GM18505 (cell line): ENCODE data around the gene PPARGC1A.
A peak's percentile ranks its signal among the peaks of the same experiment; 100 is the strongest.

Source experiments
- ATAC-seq: cut with Tn5 transposase; IDR thresholded peaks from one replicate; pipeline ENCODE4 v1.9.1; 2021; ENCODE audit not compliant: unreplicated experiment
- POLR2A ChIP-seq: IDR thresholded peaks from 4 replicates; pipeline ENCODE4 v1.6.1; 2011; ENCODE audit warnings: borderline replicate concordance; ENCODE audit not compliant: insufficient read depth, insufficient read length; ENCODE audit errors: extremely low read depth

Gene PPARGC1A

GRCh38 chr4:23921447-23921845 lies 31.6 kb upstream of the PPARGC1A start:
- ATAC-seq: no peak
- no peak for TF ChIP-seq POLR2A

GRCh38 chr4:23920716-23921446 lies 31.0 kb upstream of the PPARGC1A start:
- ATAC-seq: no peak
- TF ChIP-seq POLR2A: no peak

- ATAC-seq: no peak
- TF ChIP-seq POLR2A: no peak
Measured at GRCh38 chr4:23920296-23920695, 30.4 kb upstream of the PPARGC1A start.

- no peak for TF ChIP-seq POLR2A
- no peak for ATAC-seq
Measured at GRCh38 chr4:23916282-23916681, 26.4 kb upstream of the PPARGC1A start.

- ATAC-seq: no peak
- no peak for TF ChIP-seq POLR2A
Measured at GRCh38 chr4:23915459-23916132, 25.7 kb upstream of the PPARGC1A start.

- peak; percentile 65 for ATAC-seq
Measured at GRCh38 chr4:23911675-23912455, 22.0 kb upstream of the PPARGC1A start.

GRCh38 chr4:23909671-23910070 lies 19.8 kb upstream of the PPARGC1A start:
- TF ChIP-seq POLR2A: no peak
- ATAC-seq: no peak

More at GRCh38 chr4:23911675-23912455, 22.0 kb upstream of the PPARGC1A start:
- no peak for TF ChIP-seq POLR2A

GRCh38 chr4:23906839-23907238 lies 17.0 kb upstream of the PPARGC1A start:
- no peak for ATAC-seq
- TF ChIP-seq POLR2A: no peak

- ATAC-seq: no peak
- TF ChIP-seq POLR2A: no peak
Measured at GRCh38 chr4:23904639-23905071, 14.8 kb upstream of the PPARGC1A start.

GRCh38 chr4:23903859-23904438 lies 14.1 kb upstream of the PPARGC1A start:
- no peak for ATAC-seq
- TF ChIP-seq POLR2A: no peak

- no peak for ATAC-seq
- no peak for TF ChIP-seq POLR2A
Measured at GRCh38 chr4:23902222-23902804, 12.5 kb upstream of the PPARGC1A start.

- ATAC-seq: no peak
- TF ChIP-seq POLR2A: no peak
Measured at GRCh38 chr4:23900636-23901035, 10.8 kb upstream of the PPARGC1A start.

- no peak for TF ChIP-seq POLR2A
- no peak for ATAC-seq
Measured at GRCh38 chr4:23899565-23899964, 9.7 kb upstream of the PPARGC1A start.
